GM12892 (cell line): ENCODE measurements around the gene MELTF.

Source experiments
- POLR2A ChIP-seq: IDR thresholded peaks from 2 replicates; pipeline ENCODE4 v1.6.1; 2011; ENCODE audit warnings: low read depth, low read length, control low read depth
- POLR2AphosphoS5 ChIP-seq: IDR thresholded peaks from 2 replicates; pipeline ENCODE4 v1.6.1; 2011; ENCODE audit warnings: low read depth, low read length, control low read depth
- TAF1 ChIP-seq: IDR thresholded peaks from 2 replicates; pipeline ENCODE4 v1.6.1; 2011; ENCODE audit warnings: low read depth, mild to moderate bottlenecking, control low read depth, low read length, borderline replicate concordance

GRCh38 chr3:197029511-197030167 is at the start of gene MELTF:
- TF ChIP-seq POLR2A (peak; percentile 75; the same call in 1 of the 2 replicates), TAF1 (no peak), POLR2AphosphoS5 (0 out of 2 replicates have a peak, but pooled peaks have one; percentile 55)
